GM12891 (cell line): ENCODE data around the gene ARSJ.
"Not testable (repeated sequence)": the region's sequence is repeated elsewhere in the genome, so short reads cannot be mapped to it uniquely, and the experiment has no call there.

Source experiments
- DNase-seq: peaks from one replicate; pipeline ENCODE4 v3.0.0; 2011; ENCODE audit warnings: low spot score; ENCODE audit not compliant: insufficient read length
- FAIRE-seq: peaks from 2 replicates; lab custom pipeline; 2011; peaks lifted over from hg19 to GRCh38; lab: Jason Lieb, UNC
- PAX5 ChIP-seq: IDR thresholded peaks from 2 replicates; pipeline ENCODE4 v1.6.1; 2011; ENCODE audit warnings: low read length, moderate library complexity, mild to moderate bottlenecking; ENCODE audit not compliant: insufficient read depth, severe bottlenecking
- POLR2A ChIP-seq: IDR thresholded peaks from 2 replicates; pipeline ENCODE4 v1.6.1; 2011; ENCODE audit warnings: low read depth, low read length, control low read depth
- POLR2AphosphoS5 ChIP-seq: IDR thresholded peaks from 2 replicates; pipeline ENCODE4 v1.6.1; 2011; ENCODE audit warnings: low read depth, low read length, control low read depth
- POU2F2 ChIP-seq: IDR thresholded peaks from 2 replicates; pipeline ENCODE4 v1.6.1; 2011; ENCODE audit warnings: low read depth, mild to moderate bottlenecking, control low read depth, low read length, moderate library complexity
- SPI1 ChIP-seq: IDR thresholded peaks from 2 replicates; pipeline ENCODE4 v1.6.1; 2011; ENCODE audit warnings: low read depth, low read length, control low read depth
- TAF1 ChIP-seq: IDR thresholded peaks from 2 replicates; pipeline ENCODE4 v1.6.1; 2011; ENCODE audit warnings: low read depth, low read length, control low read depth

ARSJ gene

DNA sequence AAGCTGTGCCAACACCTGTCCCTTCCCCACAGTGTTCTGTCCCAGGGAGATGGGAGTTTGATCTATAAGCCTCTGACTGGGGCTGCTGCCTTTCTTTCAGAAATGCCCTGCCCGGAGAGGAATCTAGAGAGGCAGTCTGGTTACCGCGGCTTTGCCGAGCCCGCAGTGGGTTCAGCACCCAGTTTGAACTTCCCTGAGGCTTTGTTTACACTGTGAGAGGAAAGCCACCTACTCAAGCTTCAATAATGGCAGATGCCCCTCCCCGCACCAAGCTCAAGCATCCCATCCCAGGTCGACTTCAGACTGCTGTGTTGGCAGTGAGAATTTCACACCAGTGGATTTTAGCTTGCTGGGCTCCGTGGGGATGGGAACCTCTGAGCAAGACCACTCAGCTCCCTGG lies 33.3 kb upstream of the ARSJ start:
- DNase-seq (no peak), FAIRE-seq (no peak)
- TF ChIP-seq POLR2AphosphoS5: no peak
- no peak for TF ChIP-seq SPI1
- TF ChIP-seq TAF1: no peak
- no peak for TF ChIP-seq POLR2A
- no peak for TF ChIP-seq POU2F2
- no peak for TF ChIP-seq PAX5

- TF ChIP-seq SPI1: no peak
- TF ChIP-seq TAF1: no peak
- no peak for TF ChIP-seq PAX5
- TF ChIP-seq POLR2AphosphoS5: no peak
- no peak for TF ChIP-seq POLR2A
- TF ChIP-seq POU2F2: no peak
- DNase-seq (no peak), FAIRE-seq (no peak)
Observed at GRCh38 chr4:114005569-114006442, 26.4 kb upstream of the ARSJ start.

- not testable (repeated sequence) for DNase-seq, FAIRE-seq
Observed at GRCh38 chr4:114004483-114005226, 25.2 kb upstream of the ARSJ start.

DNA sequence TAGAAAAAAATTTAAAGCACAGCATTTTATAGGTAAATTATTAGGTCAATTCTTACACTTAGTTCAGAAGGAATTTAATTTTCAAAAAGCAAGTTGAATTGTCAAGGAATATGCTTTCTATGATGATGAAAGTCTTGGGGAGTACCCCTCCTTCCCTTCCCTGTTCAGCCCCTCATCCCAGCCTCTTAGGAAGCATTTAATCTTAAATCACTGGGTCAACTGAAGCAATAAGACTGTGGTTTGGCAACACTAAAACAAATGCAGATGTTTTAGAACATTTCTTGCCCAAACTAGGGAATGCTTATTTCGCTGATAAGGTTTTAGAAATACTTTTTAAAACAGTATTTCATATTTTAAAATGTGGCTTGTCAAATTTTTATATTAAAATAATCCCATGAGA lies 19.1 kb upstream of the ARSJ start:
- TF ChIP-seq POLR2A (no peak), POU2F2 (no peak), PAX5 (no peak), POLR2AphosphoS5 (no peak), TAF1 (no peak), SPI1 (no peak)
- no peak for FAIRE-seq

GRCh38 chr4:113998079-113998478 lies 18.6 kb upstream of the ARSJ start:
- DNase-seq: no peak
- TF ChIP-seq POU2F2 (no peak), TAF1 (no peak), POLR2A (no peak), PAX5 (no peak), POLR2AphosphoS5 (no peak), SPI1 (no peak)
- FAIRE-seq: no peak

More for the DNA sequence above, 19.1 kb upstream of the ARSJ start:
- DNase-seq: no peak

GRCh38 chr4:113997206-113997605 lies 17.8 kb upstream of the ARSJ start:
- no peak for FAIRE-seq
- TF ChIP-seq POLR2A (no peak), PAX5 (no peak), SPI1 (no peak), POU2F2 (no peak), TAF1 (no peak), POLR2AphosphoS5 (no peak)
- no peak for DNase-seq

- no peak for FAIRE-seq
- DNase-seq: no peak
- TF ChIP-seq TAF1 (no peak), POLR2A (no peak), POLR2AphosphoS5 (no peak), POU2F2 (no peak), PAX5 (no peak), SPI1 (no peak)
Observed at GRCh38 chr4:113996599-113997177, 17.2 kb upstream of the ARSJ start.

DNA sequence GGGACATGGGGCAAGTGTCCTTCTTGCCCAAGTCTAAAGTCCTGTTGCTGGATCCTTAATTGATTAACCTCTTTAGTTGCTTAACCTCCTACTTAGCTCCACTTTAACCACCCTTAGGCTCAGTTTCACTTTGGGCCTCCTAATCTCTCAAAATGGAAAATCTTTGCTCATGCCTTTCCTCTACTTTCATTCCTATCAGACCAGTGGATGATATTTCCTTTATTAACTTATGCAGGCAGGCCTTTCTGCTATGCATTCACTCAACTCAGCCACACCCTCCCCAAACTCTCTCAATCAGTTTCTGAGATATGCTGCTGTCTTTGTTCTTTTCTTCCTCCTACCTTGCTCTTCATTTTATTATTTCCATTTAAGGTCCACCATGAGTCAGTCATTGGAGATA lies 14.4 kb upstream of the ARSJ start:
- FAIRE-seq: no peak
- DNase-seq: no peak
- TF ChIP-seq POLR2A: no peak
- no peak for TF ChIP-seq POLR2AphosphoS5
- no peak for TF ChIP-seq PAX5
- no peak for TF ChIP-seq SPI1
- no peak for TF ChIP-seq POU2F2
- no peak for TF ChIP-seq TAF1

DNA sequence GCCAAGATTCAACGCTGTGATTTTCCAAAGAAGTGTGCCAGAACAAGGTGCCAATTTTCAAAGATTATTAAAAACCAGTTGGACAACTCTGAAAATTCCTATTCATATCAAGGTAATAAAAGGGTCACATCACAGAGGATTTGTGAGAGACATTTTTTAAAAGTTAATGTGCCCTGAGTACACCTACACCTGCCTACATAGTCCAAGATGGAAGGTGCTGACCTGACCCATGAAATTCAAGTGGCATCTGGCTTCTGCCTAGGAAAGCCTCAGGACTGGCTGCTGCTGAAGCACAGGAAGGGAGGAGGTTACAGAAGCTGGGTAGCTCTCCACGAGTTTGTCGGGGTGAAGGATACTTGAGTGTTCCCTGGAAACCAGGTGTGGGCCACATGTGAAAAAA lies 11.4 kb upstream of the ARSJ start:
- FAIRE-seq: no peak

More for the DNA sequence above, 11.4 kb upstream of the ARSJ start:
- no peak for DNase-seq
- TF ChIP-seq POLR2AphosphoS5 (no peak), TAF1 (no peak), SPI1 (no peak), PAX5 (no peak)
